Measurements from ENCODE around the gene SEMA3F. TPM values are rescaled to one million over a fixed set of nuclear protein-coding genes. Genes with fewer than 3 reads are reported as not detected.

Gene SEMA3F
- total and polyA plus RNA-seq, 2 donors (not counting 3 experiments of a cell fraction or from before 2014, with no cell fraction given) = 65.8 to 99.1 TPM

DNA sequence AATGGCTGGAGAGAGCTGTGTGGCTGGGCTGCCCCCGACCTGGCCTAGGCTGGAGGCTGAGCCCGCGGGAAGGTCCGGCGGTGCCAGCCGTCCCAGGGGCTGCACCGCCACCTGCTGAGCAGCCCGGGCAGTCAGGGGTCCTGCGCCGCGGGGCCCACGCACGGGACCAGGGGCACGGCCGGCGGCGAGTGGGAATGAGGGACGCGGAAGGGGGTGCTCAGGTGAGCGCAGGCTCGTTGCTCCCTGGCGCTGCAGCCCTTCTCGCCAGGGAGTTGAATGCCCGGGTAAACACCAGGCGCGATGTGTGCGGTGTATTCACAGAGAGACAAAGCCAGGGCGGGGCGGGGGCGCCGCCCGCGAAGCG, 666 bp upstream of the SEMA3F start:
- H3K4me1 ChIP-seq (ENCODE audit: control insufficient read depth, extremely low read depth, insufficient read depth, low read length) = peaks cover 45% of the 10 kb centered on the region
- H3K27ac ChIP-seq (ENCODE audit: insufficient read depth, low read depth, low read length) = no peak overlapping the region
- H4K20me1 ChIP-seq (replicated peaks; ENCODE audit: control insufficient read depth, extremely low read depth, insufficient read depth, low read length) = no peaks in the 10 kb centered on the region
- dilution Hi-C loops (cut with MboI; ENCODE audit: extremely low pct_ligation_motif_present, low sequenced_read_pairs) = no loop called here
- FAIRE-seq (peak; percentile 33), DNase-seq (ENCODE audit: low read depth, low spot score) (peak; percentile 47)
- peak overlapping the region; percentile 66 for H3K4me2 ChIP-seq (ENCODE audit: insufficient read depth, low read length)
- peak overlapping the region; percentile 14 to 77 (median 37) for H3K4me3 ChIP-seq (replicated peaks in 1 of 3; ENCODE audit: insufficient read depth in 1 of 3, low read depth in 1 of 3, low read length in 3 of 3)
- no peaks in the 10 kb centered on the region for H3K36me3 ChIP-seq (ENCODE audit: control insufficient read depth in 2 of 2, extremely low read depth in 1 of 2, insufficient read depth in 2 of 2, low read length in 2 of 2)
- peaks cover 36% of the 10 kb centered on the region for H3K79me2 ChIP-seq (ENCODE audit: control insufficient read depth, insufficient read depth, low read length)
- CTCF ChIA-PET = interaction anchor here (1.1 to 3.8 kb wide), 6 partner anchors 17 to 37 kb away, joined by 3 to 40 read pairs (median 12); no protein-coding TSS in a partner anchor
- H3K9me3 ChIP-seq (replicated peaks; ENCODE audit: control insufficient read depth, insufficient read depth, low read length) = no peaks in the 10 kb centered on the region
- no TSS peak for BruUV-seq (replicated peaks)
- POLR2A ChIA-PET = no interaction called here
- no peak overlapping the region for H3K9ac ChIP-seq (replicated peaks; ENCODE audit: extremely low read depth, insufficient read depth, low read length)
- H3K27me3 ChIP-seq (ENCODE audit: control insufficient read depth in 2 of 2, insufficient read depth in 2 of 2, low read length in 2 of 2) = no peaks in the 10 kb centered on the region
- no peaks in the 10 kb centered on the region for H3K9me1 ChIP-seq (replicated peaks; ENCODE audit: control insufficient read depth, extremely low read depth, insufficient read depth, low read length)
- TF ChIP-seq POLR2AphosphoS5 (IDR thresholded peaks at IDR 0.05; ENCODE audit: insufficient read depth, low read depth, low read length) (no peak), EZH2 (IDR thresholded peaks at IDR 0.05; ENCODE audit: borderline replicate concordance, low read depth, low read length, severe bottlenecking) (no peak)
- TF ChIP-seq, protein P1, sequence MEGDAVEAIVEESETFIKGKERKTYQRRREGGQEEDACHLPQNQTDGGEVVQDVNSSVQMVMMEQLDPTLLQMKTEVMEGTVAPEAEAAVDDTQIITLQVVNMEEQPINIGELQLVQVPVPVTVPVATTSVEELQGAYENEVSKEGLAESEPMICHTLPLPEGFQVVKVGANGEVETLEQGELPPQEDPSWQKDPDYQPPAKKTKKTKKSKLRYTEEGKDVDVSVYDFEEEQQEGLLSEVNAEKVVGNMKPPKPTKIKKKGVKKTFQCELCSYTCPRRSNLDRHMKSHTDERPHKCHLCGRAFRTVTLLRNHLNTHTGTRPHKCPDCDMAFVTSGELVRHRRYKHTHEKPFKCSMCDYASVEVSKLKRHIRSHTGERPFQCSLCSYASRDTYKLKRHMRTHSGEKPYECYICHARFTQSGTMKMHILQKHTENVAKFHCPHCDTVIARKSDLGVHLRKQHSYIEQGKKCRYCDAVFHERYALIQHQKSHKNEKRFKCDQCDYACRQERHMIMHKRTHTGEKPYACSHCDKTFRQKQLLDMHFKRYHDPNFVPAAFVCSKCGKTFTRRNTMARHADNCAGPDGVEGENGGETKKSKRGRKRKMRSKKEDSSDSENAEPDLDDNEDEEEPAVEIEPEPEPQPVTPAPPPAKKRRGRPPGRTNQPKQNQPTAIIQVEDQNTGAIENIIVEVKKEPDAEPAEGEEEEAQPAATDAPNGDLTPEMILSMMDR (IDR thresholded peaks at IDR 0.05; ENCODE audit: extremely low read depth in 1 of 2, insufficient read depth in 1 of 2, low read depth in 1 of 2, low read length in 2 of 2) = peak; percentile 45 to 71
- intact Hi-C loops (cut with micrococcal nuclease) = loop anchor here (1.0 kb wide), 2 partner anchors 16 to 33 kb away; no protein-coding TSS in a partner anchor
- H2AFZ ChIP-seq (ENCODE audit: low read depth, low read length) = peak overlapping the region; percentile 53

DNA sequence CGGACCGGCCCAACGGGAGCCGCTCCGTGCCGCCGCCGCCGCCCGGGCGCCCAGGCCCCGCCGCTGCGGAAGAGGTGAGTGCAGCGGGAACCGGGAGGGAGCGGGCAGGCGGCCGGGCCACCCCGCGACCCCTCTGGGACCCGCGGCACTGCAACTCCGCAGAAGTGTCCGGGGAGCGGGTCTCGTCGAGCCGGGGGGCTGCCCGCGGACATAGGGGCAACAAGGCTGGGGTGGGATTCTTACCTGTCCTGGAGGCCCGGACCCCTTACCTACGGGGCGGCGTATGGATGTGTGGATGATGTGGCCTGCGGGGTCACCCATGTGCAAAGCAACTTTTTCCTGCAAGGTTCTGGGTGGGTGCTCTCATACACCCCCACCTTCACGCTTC, 361 bp downstream of the SEMA3F start:
- FAIRE-seq (no peak), DNase-seq (ENCODE audit: low read depth, low spot score) (no peak)
- dilution Hi-C loops (cut with MboI; ENCODE audit: extremely low pct_ligation_motif_present, low sequenced_read_pairs) (no loop called here), intact Hi-C loops (cut with micrococcal nuclease) (loop anchor here (1.0 to 5.0 kb wide), 2 partner anchors 34 to 82 kb away; partner anchors contain the start of gene GNAI2)
- H2AFZ ChIP-seq (ENCODE audit: low read depth, low read length) = no peak overlapping the region
- H3K36me3 ChIP-seq (ENCODE audit: control insufficient read depth in 2 of 2, extremely low read depth in 1 of 2, insufficient read depth in 2 of 2, low read length in 2 of 2) = no peaks in the 10 kb centered on the region
- H3K79me2 ChIP-seq (ENCODE audit: control insufficient read depth, insufficient read depth, low read length) = peaks cover 46% of the 10 kb centered on the region
- POLR2A ChIA-PET = interaction anchor here (1.2 to 1.7 kb wide), 2 partner anchors 9 to 80 kb away, joined by 3 to 10 read pairs; no protein-coding TSS in a partner anchor
- no peaks in the 10 kb centered on the region for H3K27me3 ChIP-seq (ENCODE audit: control insufficient read depth in 2 of 2, insufficient read depth in 2 of 2, low read length in 2 of 2)
- H4K20me1 ChIP-seq (replicated peaks; ENCODE audit: control insufficient read depth, extremely low read depth, insufficient read depth, low read length) = no peaks in the 10 kb centered on the region
- TF ChIP-seq EZH2 (IDR thresholded peaks at IDR 0.05; ENCODE audit: borderline replicate concordance, low read depth, low read length, severe bottlenecking) (no peak), JUN (IDR thresholded peaks at IDR 0.05; ENCODE audit: borderline replicate concordance, insufficient read depth, insufficient read length, low read depth) (no peak), MYC (IDR thresholded peaks at IDR 0.05; ENCODE audit: low read depth, low read length) (no peak), POLR2AphosphoS5 (IDR thresholded peaks at IDR 0.05; ENCODE audit: insufficient read depth, low read depth, low read length) (no peak), POLR2A (IDR thresholded peaks at IDR 0.05; ENCODE audit: low read depth, low read length) (no peak), FOS (IDR thresholded peaks at IDR 0.05; ENCODE audit: borderline replicate concordance, insufficient read depth, low read length) (no peak)
- TF ChIP-seq, protein P1 (IDR thresholded peaks at IDR 0.05; ENCODE audit: extremely low read depth in 1 of 2, insufficient read depth in 1 of 2, low read depth in 1 of 2, low read length in 2 of 2) = no peak
- TF ChIP-seq, protein P2, sequence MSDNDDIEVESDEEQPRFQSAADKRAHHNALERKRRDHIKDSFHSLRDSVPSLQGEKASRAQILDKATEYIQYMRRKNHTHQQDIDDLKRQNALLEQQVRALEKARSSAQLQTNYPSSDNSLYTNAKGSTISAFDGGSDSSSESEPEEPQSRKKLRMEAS (IDR thresholded peaks at IDR 0.05; ENCODE audit: insufficient read depth, insufficient read length) = no peak
- peak overlapping the region; percentile 40 for H3K27ac ChIP-seq (ENCODE audit: insufficient read depth, low read depth, low read length)
- peaks cover 55% of the 10 kb centered on the region for H3K4me1 ChIP-seq (ENCODE audit: control insufficient read depth, extremely low read depth, insufficient read depth, low read length)
- BruUV-seq (replicated peaks) = no TSS peak
- H3K9me1 ChIP-seq (replicated peaks; ENCODE audit: control insufficient read depth, extremely low read depth, insufficient read depth, low read length) = no peaks in the 10 kb centered on the region
- CTCF ChIA-PET = interaction anchor here (0.9 to 3.6 kb wide), 8 partner anchors 10 to 71 kb away, joined by 3 to 36 read pairs (median 4); partner anchors contain the start of gene GNAT1
- peak overlapping the region; percentile 39 for H3K9ac ChIP-seq (replicated peaks; ENCODE audit: extremely low read depth, insufficient read depth, low read length)
- no peaks in the 10 kb centered on the region for H3K9me3 ChIP-seq (replicated peaks; ENCODE audit: control insufficient read depth, insufficient read depth, low read length)
- H3K4me2 ChIP-seq (ENCODE audit: insufficient read depth, low read length) = peak overlapping the region; percentile 78
- H3K4me3 ChIP-seq (replicated peaks in 1 of 3; ENCODE audit: insufficient read depth in 1 of 3, low read depth in 1 of 3, low read length in 3 of 3) = peak overlapping the region; percentile 29 to 77 (median 77)

Measured in endothelial cell of umbilical vein (primary cell).